Measurements from ENCODE around the gene NUBP2.
A peak's percentile ranks its signal among the peaks of the same experiment; 100 is the strongest.

Gene NUBP2

GRCh38 chr16:1809281-1809801 lies 26.6 kb downstream of the NUBP2 start:
- no peak for DNase-seq (ENCODE audit: low spot score)

GRCh38 chr16:1810106-1810505 lies 27.3 kb downstream of the NUBP2 start:
- DNase-seq (ENCODE audit: low spot score), result no peak

GRCh38 chr16:1810536-1810935 lies 27.8 kb downstream of the NUBP2 start:
- no peak for DNase-seq (ENCODE audit: low spot score)

DNA sequence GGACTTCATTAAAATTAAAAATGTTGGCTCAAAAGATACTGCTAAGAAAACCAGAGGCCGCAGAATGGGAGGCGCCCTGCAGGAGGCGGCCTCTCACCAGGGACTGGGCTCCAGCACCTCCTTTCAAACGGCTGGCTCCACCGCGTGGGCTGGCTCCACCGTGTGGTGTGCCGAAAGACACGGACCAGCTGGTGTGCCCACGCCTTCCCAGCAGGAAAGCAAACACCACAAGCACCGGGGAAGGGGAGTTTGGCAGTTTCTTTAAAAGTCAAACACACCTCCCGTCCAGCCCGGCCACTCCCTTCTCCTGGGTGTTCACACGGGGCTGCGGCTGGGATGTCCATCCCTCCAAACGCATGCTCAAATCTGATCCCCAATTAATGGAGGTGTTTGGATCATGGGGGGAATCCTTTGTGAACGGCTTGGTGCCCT lies 30.0 kb downstream of the NUBP2 start:
- peak; percentile 71 for DNase-seq (ENCODE audit: low spot score)

GRCh38 chr16:1815461-1815860 lies 32.7 kb downstream of the NUBP2 start:
- no peak for DNase-seq (ENCODE audit: low spot score)

- DNase-seq (ENCODE audit: low spot score), result no peak
Measured at GRCh38 chr16:1816396-1817275, 33.9 kb downstream of the NUBP2 start.

DNA sequence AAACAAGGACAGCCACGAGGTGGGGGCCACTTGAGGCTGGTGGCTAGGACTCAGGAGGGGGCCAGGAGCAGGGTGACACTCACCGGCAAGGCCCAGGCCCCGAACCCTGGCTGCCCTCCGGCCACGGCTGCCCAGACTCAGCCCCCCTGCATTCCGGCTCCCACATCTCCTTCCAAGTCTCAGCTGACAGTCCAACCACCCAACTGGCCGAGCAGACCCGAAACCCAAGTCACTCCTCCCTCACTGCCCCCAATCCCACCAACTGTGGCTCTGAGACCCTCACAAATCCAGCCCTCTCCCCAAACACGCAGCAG lies 34.5 kb downstream of the NUBP2 start:
- no peak for DNase-seq (ENCODE audit: low spot score)

DNA sequence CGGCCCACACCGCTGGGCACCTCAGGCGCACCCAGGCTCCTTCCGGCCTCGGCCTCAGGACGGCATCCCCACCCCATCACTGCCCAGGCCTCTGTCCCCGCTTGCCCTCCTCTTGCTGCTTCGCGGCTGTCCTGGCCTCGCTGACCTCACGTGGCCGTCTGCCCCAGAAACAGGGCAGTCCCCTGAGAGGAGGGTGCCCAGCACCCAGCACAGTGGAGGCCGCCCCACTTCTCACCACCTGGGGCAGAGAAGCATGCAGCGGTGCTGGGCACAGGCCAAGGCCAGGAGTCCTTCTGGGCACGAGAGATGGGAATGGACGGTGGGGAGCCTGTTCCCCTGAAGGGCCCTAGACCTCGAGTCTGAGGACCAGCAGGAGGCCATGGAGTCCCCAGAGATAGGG lies 35.0 kb downstream of the NUBP2 start:
- DNase-seq (ENCODE audit: low spot score), result no peak

DNA sequence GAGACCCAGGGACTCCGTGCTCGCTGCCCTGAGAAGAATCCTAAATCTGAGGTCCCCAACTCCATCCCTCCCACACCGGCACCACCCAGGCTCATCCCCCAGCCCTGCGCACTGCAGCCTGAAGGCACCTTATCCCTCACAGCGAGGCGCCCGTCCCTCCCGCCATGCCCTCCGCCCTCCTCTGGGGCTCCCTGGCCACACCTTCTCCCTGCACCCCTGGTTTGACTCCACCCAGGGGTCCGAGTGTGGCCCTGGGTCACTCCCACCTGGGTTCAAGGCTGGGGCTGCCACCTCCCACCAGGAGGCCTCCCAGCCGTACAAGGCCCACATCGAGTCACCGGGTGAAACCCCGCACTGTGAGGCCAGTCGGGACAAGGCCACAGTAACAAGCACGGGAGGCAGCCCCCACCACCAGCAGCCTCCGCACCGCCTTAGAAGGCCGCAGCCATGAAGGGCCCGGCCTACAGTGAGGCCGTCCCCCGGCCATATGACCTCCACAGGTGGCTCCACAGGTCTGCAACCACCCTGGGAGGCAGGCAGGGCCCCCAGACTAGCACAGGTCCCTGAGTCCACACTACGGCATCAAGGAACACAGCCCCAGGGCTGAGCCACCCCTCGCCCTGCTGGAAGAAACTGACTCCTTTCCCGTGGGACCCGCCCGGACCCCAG lies 35.6 kb downstream of the NUBP2 start:
- DNase-seq (ENCODE audit: low spot score), result no peak

GRCh38 chr16:1818873-1819525 lies 36.2 kb downstream of the NUBP2 start:
- DNase-seq (ENCODE audit: low spot score), result no peak

DNA sequence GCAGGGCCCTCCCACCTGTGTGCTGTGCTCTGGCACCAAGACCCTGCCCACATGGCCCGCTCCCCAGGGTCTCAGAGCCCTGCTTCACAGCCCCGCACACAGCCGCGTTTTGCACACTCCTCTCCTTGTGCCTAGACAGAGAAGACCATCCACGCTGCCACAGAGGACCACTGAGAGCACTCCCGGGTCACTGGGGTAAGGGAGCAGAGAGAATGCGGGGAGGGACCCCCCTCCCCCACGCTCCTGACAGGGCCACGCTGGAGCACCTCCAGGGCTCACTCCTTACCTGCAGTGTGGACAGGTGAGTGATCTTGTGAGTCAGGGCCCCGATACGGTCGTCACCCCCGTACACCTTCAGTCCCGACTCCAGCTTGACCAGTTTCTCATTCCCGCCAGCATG lies 36.9 kb downstream of the NUBP2 start:
- no peak for DNase-seq (ENCODE audit: low spot score)

GRCh38 chr16:1820096-1820945 lies 37.6 kb downstream of the NUBP2 start:
- DNase-seq (ENCODE audit: low spot score), result no peak

GRCh38 chr16:1820946-1821290 lies 38.2 kb downstream of the NUBP2 start:
- DNase-seq (ENCODE audit: low spot score), result no peak

DNA sequence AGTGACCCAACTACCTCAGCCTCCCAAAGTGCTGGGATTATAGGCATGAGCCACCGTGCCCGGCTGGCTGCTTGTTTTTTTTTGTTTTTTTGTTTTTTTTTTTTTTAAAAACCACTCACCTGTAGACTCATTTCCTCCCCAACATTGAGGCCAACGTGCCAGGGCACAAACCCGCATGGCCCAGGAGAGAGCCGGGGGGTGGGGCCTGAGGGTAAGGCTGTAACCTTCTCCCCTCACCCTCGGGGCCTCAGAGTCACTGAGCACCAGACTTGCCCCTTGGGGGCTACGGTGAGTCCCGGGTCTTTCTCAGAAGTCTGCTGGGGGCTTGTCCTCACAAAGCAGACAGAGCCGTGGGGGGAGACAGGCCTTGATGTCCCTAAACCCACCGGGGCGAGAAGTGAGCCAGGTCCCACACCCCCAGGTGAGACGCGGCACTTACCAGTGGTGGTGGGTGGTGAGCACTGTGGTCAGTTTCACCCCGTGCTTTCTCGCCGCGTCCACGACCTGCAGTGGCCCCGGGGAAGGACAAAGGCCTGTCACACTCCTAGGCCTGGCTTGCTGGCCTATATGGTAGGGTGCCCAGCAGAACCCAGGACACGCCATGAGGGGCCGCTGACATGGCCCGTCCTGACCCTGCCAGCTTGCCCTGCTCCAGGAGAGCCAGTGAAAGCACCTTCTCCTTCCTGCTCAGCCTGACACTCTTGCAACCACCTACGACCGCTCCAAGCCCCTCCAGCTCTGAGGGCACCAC lies 39.3 kb downstream of the NUBP2 start:
- DNase-seq (ENCODE audit: low spot score), result no peak

DNA sequence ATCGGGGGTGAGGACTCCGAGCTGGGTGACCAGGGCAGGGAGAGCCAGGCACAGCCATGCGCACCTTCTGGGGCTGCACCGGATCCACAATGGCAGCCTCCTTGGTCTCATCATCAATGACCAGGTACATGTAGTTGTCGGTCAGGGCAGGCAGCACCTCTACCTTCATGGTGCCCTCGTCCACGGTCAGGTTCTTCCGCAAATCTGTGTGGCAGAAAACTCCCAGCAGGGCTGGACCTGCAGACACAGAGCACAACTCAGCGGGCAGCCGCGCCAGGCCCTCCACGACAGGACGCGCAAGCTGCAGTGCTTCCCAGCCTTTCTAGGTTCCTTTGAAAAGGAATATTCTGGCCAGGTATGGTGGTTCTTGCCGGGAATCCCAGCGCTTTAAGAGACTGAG lies 40.0 kb downstream of the NUBP2 start:
- DNase-seq (ENCODE audit: low spot score), result no peak

DNA sequence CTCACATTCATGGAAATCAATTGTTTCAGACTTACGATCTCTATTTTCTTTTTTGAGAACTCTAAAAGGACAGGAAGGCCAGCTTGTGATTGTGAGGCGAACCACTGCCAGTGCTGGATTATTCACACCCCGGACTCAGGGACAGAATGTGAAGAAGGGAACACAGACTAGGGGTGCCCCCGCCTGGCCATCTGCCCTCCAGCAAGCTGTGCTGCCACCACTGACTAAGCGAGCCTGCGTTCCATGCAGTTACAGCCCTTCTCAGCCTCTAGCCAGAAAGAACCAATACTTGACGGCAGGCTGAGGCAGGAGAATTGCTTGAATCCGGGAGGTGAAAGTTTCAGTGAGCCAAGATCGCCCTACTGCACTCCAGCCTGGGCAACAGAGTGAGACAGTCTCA lies 41.1 kb downstream of the NUBP2 start:
- DNase-seq (ENCODE audit: low spot score), result peak; percentile 74

GRCh38 chr16:1825381-1825863 lies 42.7 kb downstream of the NUBP2 start:
- no peak for DNase-seq (ENCODE audit: low spot score)

DNA sequence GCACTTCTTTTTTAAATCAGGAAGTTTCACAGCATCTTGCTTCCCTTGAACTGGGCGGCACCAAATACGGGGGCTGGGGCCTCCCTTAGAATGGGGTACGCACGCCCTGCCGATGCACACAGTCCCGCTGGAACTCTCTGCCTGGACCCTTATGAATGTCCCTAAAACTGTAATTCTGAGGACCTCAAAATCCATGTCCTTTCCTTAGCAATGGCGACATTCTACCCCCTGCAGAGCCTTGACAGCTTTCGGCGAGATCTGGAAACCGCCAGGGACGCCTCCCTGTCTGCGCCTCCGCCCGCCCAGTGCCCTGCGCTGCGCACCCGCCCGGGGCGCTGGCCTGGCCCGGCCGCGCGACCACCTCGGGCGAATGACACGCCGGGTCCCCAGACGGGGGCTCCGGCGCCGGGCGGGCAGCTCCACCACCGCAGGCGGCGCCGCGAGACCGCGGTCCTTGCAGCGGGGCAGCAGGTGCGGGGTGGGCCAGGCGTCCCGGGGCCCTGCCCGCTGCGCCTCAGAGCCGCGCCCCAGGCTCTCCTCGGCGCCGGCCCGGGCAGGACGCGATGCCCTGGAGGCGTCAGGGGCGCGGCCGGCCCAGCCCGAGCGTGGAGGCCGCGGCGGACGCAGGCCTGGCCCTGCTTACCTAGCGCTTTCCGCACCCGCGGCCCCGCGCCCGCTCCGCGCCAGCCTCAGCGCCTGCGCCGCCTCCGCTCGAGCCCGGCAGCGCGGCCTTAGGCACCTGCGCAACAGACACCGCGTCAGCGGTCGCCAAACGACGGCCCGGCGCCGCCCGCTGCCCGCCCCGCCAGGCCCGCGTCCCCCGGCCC lies 43.3 kb downstream of the NUBP2 start:
- DNase-seq (ENCODE audit: low spot score), result no peak

DNA sequence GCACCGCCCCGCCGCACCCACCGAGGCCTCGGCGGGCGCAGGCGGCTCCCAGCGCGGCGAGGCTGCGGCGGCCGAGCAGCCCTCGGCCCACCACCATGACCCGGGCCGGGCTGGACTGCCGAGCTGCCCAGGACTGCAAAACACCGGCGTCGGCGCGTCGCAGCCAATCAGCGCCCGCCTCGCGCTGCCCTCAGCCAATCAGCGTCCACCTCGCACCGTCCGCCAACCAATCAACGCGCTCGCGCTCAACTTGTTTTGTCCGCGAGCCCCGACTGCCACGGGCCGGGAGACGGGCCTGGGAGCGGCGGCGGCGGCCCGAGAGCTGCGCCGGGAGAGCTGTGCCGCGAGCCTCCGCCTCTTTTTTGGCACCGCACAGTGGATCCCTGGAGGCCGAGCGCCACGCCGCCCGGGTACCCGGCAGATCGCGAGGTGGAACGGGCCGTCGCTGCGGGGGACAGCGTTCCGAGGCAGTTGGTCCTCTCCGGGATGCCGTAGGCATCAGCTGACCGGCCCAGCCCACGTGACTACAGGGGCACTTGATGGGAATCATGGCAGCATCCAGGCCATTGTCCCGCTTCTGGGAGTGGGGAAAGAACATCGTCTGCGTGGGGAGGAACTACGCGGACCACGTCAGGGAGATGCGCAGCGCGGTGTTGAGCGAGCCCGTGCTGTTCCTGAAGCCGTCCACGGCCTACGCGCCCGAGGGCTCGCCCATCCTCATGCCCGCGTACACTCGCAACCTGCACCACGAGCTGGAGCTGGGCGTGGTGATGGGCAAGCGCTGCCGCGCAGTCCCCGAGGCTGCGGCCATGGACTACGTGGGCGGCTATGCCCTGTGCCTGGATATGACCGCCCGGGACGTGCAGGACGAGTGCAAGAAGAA lies 44.2 kb downstream of the NUBP2 start, which contains the start of the genes FAHD1 and HAGH:
TSS of gene FAHD1 (plus strand) at position 516 of the 883 bp plus-strand sequence. CDS start at position 549, 33 bp downstream.
TSS of gene HAGH (minus strand) at position 135 of the 883 bp plus-strand sequence. CDS start at position 97, 38 bp downstream.
- DNase-seq (ENCODE audit: low spot score), result peak; percentile 95
